Measurements from ENCODE around the gene ZNF888.
"Not testable (repeated sequence)": the region's sequence is repeated elsewhere in the genome, so short reads cannot be mapped to it uniquely, and the experiment has no call there.

ZNF888 gene

DNA sequence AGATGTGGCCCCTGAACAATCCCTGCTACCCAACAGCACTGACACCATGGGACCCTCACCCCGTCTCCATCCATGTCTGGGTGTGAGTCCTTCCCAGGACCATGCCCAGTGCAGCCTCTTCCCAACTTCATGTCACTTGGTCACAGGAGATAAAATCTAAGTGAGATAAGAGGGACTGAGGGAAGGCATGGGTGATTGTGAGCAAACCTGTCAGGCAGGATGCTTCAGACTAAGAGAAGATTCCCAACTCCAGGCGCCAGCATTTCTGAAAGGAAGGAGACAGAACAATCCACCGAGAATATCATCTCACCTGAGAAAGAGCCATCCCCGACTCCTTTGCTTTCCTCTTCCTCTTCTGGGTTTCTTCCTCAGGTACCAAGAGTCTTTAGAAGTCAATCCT lies 33.3 kb downstream of the ZNF888 start:
- DNase-seq (no peak), ATAC-seq (replicated peaks) (no peak)
- Mint-ChIP-seq H3K36me3 (ENCODE audit: insufficient read depth) (peaks cover 58% of the 10 kb centered on the region), H3K4me3 (no peak overlapping the region), H3K9me3 (peaks cover 0 to 5% of the 10 kb centered on the region in 2 donors), H3K27me3 (no peaks in the 10 kb centered on the region), H3K27ac (peak overlapping the region in 1 of 2 donors; percentile 39), H3K4me1 (ENCODE audit: low read depth in 2 of 2) (peaks cover 8 to 9% of the 10 kb centered on the region in 2 donors)

DNA sequence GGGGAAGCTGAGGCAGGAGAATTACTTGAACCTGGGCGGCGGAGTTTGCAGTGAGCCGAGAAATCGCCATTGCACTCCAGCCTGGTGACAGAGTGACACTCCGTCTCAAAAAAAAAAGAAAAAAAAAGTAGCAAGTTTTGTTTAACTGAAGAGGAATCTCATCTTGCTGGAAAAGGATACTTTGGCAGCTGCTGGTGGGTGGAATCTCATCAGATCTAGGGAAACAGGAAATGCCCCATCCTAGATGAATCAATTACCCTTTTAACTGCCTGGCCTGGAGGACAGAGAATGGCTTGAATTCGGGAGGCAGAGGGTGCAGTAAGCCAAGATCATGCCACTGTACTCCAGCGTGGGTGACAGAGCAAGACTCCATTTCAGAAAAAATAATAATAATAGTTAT lies 34.2 kb downstream of the ZNF888 start:
- H3K4me3 Mint-ChIP-seq, result no peak overlapping the region
- H3K9me3 Mint-ChIP-seq, result peaks cover 0 to 5% of the 10 kb centered on the region in 2 donors
- ATAC-seq (replicated peaks) (no peak), DNase-seq (no peak)
- H3K36me3 Mint-ChIP-seq (ENCODE audit: insufficient read depth), result peaks cover 64% of the 10 kb centered on the region
- no peaks in the 10 kb centered on the region for H3K27me3 Mint-ChIP-seq
- no peak overlapping the region for H3K27ac Mint-ChIP-seq
- H3K4me1 Mint-ChIP-seq (ENCODE audit: low read depth in 2 of 2), result peaks cover 4 to 7% of the 10 kb centered on the region in 2 donors

DNA sequence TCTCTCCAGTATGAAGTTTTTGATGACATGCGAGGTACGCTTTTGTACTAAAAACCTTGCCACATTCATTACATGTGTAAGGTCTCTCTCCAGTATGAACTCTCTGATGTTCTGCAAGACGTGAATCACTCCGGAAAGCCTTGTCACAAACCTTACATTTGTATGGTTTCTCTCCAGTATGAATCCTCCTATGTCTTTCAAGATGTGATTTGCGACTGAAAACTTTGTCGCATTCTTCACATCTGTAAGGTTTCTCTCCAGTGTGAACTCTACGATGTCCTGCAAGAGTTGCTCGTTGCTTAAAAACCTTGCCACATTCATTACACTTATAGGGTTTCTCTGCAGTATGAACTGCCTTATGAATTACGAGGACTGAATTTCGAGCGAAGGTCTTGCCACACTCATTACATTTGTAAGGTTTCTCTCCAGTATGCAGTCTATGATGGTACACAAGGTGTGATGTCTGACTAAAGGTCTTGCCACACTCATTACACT lies 42.3 kb downstream of the ZNF888 start:
- DNase-seq (no peak), ATAC-seq (replicated peaks) (no peak)
- H3K36me3 Mint-ChIP-seq (ENCODE audit: insufficient read depth), result peaks cover 44% of the 10 kb centered on the region
- peaks cover 13 to 22% of the 10 kb centered on the region in 2 donors for H3K9me3 Mint-ChIP-seq
- H3K4me3 Mint-ChIP-seq, result no peak overlapping the region
- no peaks in the 10 kb centered on the region for H3K27me3 Mint-ChIP-seq
- H3K27ac Mint-ChIP-seq, result no peak overlapping the region
- H3K4me1 Mint-ChIP-seq (ENCODE audit: low read depth in 2 of 2), result no peaks in the 10 kb centered on the region

DNA sequence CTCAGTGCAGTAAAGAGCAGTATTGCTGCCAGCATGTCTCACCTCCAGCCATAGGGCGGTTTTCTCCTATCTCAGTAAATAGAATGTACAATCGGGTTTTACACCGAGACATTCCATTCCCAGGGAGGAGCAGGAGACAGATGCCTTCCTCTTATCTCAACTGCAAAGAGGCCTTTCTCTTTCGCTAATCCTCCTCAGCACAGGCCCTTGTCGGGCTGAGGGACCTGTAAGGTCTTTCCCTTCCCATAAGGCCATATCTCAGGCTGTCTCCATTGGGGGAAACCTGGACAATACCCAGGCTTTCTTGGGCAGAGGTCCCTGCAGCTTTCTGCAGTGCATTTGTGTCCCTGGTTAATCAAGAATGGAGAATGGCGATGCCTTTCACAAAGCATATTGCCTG lies 50.2 kb downstream of the ZNF888 start:
- not testable (repeated sequence) for H3K4me3 Mint-ChIP-seq; H3K36me3 Mint-ChIP-seq (ENCODE audit: insufficient read depth); H3K4me1 Mint-ChIP-seq (ENCODE audit: low read depth in 2 of 2); H3K9me3 Mint-ChIP-seq; H3K27ac Mint-ChIP-seq; H3K27me3 Mint-ChIP-seq; DNase-seq; ATAC-seq (replicated peaks)

DNA sequence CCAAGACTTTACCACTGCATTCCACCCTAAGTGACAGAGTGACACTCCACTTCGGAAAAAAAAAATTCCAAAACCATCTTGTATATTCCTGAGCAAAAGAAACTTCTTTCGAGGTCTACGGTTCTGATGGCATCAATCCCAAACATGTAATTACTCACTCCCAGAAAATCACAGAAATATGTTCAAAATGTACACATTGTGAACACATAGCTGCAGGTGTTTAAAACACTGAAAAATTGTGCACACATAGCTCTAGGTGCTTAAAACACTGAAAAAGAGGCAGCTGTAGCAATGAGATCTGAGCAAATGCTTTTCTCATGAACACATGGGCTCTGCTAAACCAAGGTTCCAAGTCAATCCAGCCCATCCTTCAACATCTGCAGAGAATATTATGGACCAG lies 51.8 kb downstream of the ZNF888 start:
- Mint-ChIP-seq H3K4me3 (no peak overlapping the region), H3K27me3 (no peaks in the 10 kb centered on the region), H3K4me1 (ENCODE audit: low read depth in 2 of 2) (peaks cover 0 to 2% of the 10 kb centered on the region in 2 donors), H3K9me3 (peaks cover 0 to 4% of the 10 kb centered on the region in 2 donors), H3K27ac (no peak overlapping the region), H3K36me3 (ENCODE audit: insufficient read depth) (no peaks in the 10 kb centered on the region)
- no peak for DNase-seq
- ATAC-seq (replicated peaks), result no peak

DNA sequence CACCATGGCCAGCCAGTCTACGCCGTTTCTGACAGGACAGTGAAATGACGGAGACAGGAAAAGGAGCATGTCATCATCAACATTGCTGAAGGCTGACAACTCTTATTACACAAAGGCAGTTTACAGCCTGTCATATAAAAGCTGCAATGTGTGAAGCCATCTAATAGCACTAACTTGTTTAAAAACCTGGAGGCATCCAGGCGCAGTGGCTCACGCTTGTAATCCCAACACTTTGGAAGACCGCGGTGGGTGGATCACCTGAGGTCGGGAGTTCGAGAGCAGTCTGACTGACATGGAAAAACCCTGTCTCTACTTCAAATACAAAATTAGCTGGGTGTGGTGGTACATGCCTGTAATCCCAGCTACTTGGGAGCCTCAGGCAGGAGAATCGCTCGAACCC lies 55.2 kb downstream of the ZNF888 start:
- not testable (repeated sequence) for H3K36me3 Mint-ChIP-seq (ENCODE audit: insufficient read depth); H3K4me3 Mint-ChIP-seq; H3K27ac Mint-ChIP-seq; H3K9me3 Mint-ChIP-seq; H3K27me3 Mint-ChIP-seq; H3K4me1 Mint-ChIP-seq (ENCODE audit: low read depth in 2 of 2); ATAC-seq (replicated peaks); DNase-seq

DNA sequence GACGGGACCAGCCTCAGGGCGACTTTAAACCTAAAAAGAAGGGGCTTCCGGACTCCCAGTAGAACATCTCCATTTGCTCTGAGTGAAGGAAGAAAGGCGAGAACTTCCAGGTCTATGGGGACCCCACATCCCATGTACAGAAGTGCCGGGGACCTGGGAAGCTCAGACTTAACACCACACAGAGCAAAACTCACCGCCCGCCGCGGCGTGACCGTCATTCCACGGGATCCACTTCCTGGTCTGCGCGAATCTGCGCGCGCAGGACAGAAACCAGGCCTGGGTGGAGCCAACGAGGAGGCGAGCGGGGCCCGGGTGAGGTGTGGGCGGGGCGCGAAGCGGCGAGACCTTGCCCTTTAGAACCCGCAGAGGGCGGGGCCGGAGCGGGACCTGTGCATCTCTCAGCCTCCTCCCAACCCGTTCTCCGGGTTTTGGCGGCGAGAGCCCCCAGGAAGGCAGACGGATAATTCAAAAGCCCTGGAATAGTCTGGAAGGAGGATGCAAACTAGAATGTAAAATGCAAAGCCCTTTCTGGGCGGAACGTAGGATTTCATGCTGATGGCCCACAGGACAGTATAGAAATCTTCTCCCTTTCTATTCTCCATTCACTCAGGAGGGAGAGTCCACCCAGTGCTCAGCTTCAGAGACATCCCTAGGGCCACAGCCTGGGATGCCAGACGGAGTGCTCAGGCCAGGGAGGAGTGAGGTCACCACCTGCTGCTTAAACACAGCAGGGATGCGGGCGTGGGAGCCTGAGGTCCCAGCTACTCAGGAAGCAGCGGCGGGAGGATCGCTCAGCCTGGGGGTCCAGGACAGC lies 65.6 kb downstream of the ZNF888 start, which contains the start of gene ZNF468:
Gene ZNF468, minus strand, starts transcription at position 242 of the 814 bp plus-strand sequence. CDS start 3,347 bp downstream, outside the sequence.
- peaks cover 22% of the 10 kb centered on the region for H3K36me3 Mint-ChIP-seq (ENCODE audit: insufficient read depth)
- peak within 1 kb of the TSS; percentile 67 to 87 for H3K27ac Mint-ChIP-seq
- not testable (repeated sequence) for H3K9me3 Mint-ChIP-seq, H3K27me3 Mint-ChIP-seq
- H3K4me3 Mint-ChIP-seq, result peak within 1 kb of the TSS; percentile 81 to 91
- DNase-seq (peak; percentile 59 to 70 (median 67)), ATAC-seq (replicated peaks) (peak; percentile 98)
- H3K4me1 Mint-ChIP-seq (ENCODE audit: low read depth in 2 of 2), result peaks cover 16 to 31% of the 10 kb centered on the region in 2 donors

DNA sequence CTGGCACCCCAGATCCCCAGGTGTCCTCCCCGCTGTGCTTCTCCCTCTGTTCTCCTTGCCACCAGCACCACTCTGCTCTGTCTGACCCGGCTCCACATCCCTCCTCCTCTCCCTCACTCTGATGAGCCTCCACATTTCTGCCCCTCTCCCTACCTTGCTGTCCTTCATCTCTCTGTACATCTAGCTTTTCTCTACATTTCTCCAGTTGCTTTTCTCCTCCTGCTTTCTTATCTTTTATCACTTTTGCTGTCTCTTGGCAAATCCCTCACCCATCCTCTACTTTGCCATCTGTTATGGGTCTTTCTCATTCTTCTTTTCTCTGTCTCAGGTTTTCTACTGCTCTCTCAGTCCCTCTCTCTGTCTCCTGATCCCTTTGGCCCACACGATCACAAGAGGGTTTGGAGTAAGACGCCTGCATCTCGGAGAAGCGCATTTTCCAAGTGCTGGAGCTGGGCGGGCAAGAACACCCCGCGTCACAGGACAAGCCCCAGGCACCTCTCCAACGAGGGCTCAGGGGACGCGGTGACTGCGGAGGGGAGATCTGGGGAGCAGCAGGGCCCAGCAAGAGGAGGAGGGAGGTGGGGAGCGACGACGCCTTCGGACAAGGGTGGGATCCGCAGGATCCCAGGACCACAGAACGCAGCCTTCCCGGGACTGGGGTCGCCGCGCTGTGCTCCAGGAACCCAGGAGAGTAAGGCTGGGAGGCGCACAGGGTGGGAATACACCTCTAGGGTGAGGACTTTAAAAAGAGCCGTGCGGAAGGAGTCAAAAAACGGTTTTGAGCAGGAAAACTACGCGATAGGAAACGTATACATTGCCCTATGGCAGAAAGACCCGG lies 66.5 kb downstream of the ZNF888 start:
- H3K4me3 Mint-ChIP-seq, result peak overlapping the region; percentile 81 to 91
- not testable (repeated sequence) for H3K27me3 Mint-ChIP-seq, H3K9me3 Mint-ChIP-seq, DNase-seq
- peak; percentile 34 for ATAC-seq (replicated peaks)
- peaks cover 16 to 31% of the 10 kb centered on the region in 2 donors for H3K4me1 Mint-ChIP-seq (ENCODE audit: low read depth in 2 of 2)
- H3K27ac Mint-ChIP-seq, result peak overlapping the region; percentile 67 to 87
- H3K36me3 Mint-ChIP-seq (ENCODE audit: insufficient read depth), result peaks cover 30% of the 10 kb centered on the region
